HCT116 (cell line): Measurements from ENCODE around the gene CIBAR2. TPM values are rescaled to one million over a fixed set of nuclear protein-coding genes. Genes with fewer than 3 reads are reported as not detected.

Experiments used
- ATAC-seq: fragments of 200-7000 bp; cut with Tn5 transposase; 2 replicates; pipeline ENCODE4 v1.9.1; 2020; ENCODE audit warnings: mild to moderate bottlenecking, moderate library complexity
- BruUV-seq: library from RNA; stranded (reverse); fragments of 400-500 nt; replicated peaks from 2 replicates; lab custom pipeline; 2021; lab: Mats Ljungman, UMichigan
- CTCF ChIA-PET: fragments of 300-600 bp; sonication (Branson Sonifier 250); formaldehyde crosslinking; loops from one replicate; lab custom pipeline; 2021; ENCODE audit warnings: antibody characterized with exemption; lab: Charles Lee
- POLR2A ChIA-PET: fragments of 300-600, 350-600 bp; sonication (Branson Sonifier 250); formaldehyde crosslinking; loops from one replicate; lab custom pipeline; 2021; ENCODE audit warnings: antibody characterized with exemption; lab: Charles Lee
- RAD21 ChIA-PET, 2 experiments: fragments of 300-600 bp; sonication (Branson Sonifier 250); formaldehyde crosslinking; loops; one replicate each; lab custom pipeline; 2023; ENCODE audit warnings: low total read pairs in 2 of 2; ENCODE audit not compliant: uncharacterized antibody in 2 of 2, unreplicated experiment in 2 of 2, low non-redundant PET in 1 of 2; lab: Charles Lee
- DNase-seq: peaks from one replicate; pipeline ENCODE4 v3.0.0-alpha.2; 2010; ENCODE audit warnings: low read depth, low spot score
- H2AFZ ChIP-seq: fragments of 200-600 bp; shearing (Covaris generic), sonication (generic); 2 replicates; pipeline ENCODE4 v1.6.1; 2017; ENCODE audit warnings: low read depth, mixed run types, mixed read lengths, antibody characterized with exemption, low read length; ENCODE audit not compliant: poor library complexity, severe bottlenecking
- H3K27ac ChIP-seq: 2 replicates; pipeline ENCODE4 v1.5.1; 2012; ENCODE audit warnings: low read depth, low read length
- H3K27me3 ChIP-seq: fragments of 200-600 bp; sonication (generic); 2 replicates; pipeline ENCODE4 v1.6.1; 2016; ENCODE audit warnings: mixed run types, low read length, mixed read lengths; ENCODE audit not compliant: insufficient read depth
- H3K36me3 ChIP-seq, 2 experiments: fragments of 200-500 bp in 1 of 2; fragments of 200-600 bp in 1 of 2; sonication (Bioruptor generic) in 1 of 2; sonication (generic) in 1 of 2; 2 replicates each; pipeline versions ENCODE4 v1.5.1 to v1.6.1; 2014 to 2016; ENCODE audit warnings: low read length in 2 of 2, inconsistent platforms in 1 of 2, mixed read lengths in 1 of 2, mixed run types in 1 of 2; ENCODE audit not compliant: insufficient read depth in 2 of 2, control insufficient read depth in 1 of 2
- H3K4me1 ChIP-seq, 2 experiments: fragments of 200-600 bp in 1 of 2; sonication (generic) in 1 of 2; 2 replicates each; pipeline versions ENCODE4 v1.5.1 to v1.6.1; 2012 to 2017; ENCODE audit warnings: low read length in 2 of 2, inconsistent platforms in 1 of 2, mild to moderate bottlenecking in 1 of 2, mixed read lengths in 1 of 2, mixed run types in 1 of 2, moderate library complexity in 1 of 2; ENCODE audit not compliant: insufficient read depth in 2 of 2, control insufficient read depth in 1 of 2
- H3K4me2 ChIP-seq: fragments of 200-600 bp; sonication (generic); 2 replicates; pipeline ENCODE4 v1.6.1; 2017; ENCODE audit warnings: mixed run types, low read length, mixed read lengths
- H3K4me3 ChIP-seq, 2 experiments: fragments of 200-600 bp in 1 of 2; sonication (generic) in 1 of 2; replicated peaks in 1 of 2; 2 replicates each; pipeline ENCODE4 v1.5.1; 2011 to 2016; ENCODE audit warnings: low read length in 2 of 2, control low read depth in 1 of 2, low read depth in 1 of 2, mild to moderate bottlenecking in 1 of 2, mixed read lengths in 1 of 2, mixed run types in 1 of 2
- H3K79me2 ChIP-seq: fragments of 200-600 bp; sonication (generic); 2 replicates; pipeline ENCODE4 v1.6.1; 2017; ENCODE audit warnings: mild to moderate bottlenecking, mixed run types, low read length, moderate library complexity, mixed read lengths; ENCODE audit not compliant: insufficient read depth
- H3K9ac ChIP-seq: fragments of 200-600 bp; sonication (generic); 2 replicates; pipeline ENCODE4 v1.6.1; 2016; ENCODE audit warnings: low read length, mixed read lengths
- H3K9me2 ChIP-seq: fragments of 200-600 bp; sonication (generic), shearing (Covaris generic); 2 replicates; pipeline ENCODE4 v1.6.1; 2017; ENCODE audit warnings: mixed run types, mild to moderate bottlenecking, moderate library complexity; ENCODE audit not compliant: insufficient read depth
- H3K9me3 ChIP-seq, 2 experiments: fragments of 200-500 bp in 1 of 2; fragments of 200-600 bp in 1 of 2; sonication (Bioruptor generic) in 1 of 2; sonication (generic) in 1 of 2; 2 replicates each; pipeline ENCODE4 v1.6.1; 2014 to 2017; ENCODE audit warnings: low read length in 2 of 2, mixed read lengths in 2 of 2, inconsistent platforms in 1 of 2, low read depth in 1 of 2, mild to moderate bottlenecking in 1 of 2, mixed run types in 1 of 2, moderate library complexity in 1 of 2; ENCODE audit not compliant: control insufficient read depth in 1 of 2, insufficient read depth in 1 of 2
- H4K20me1 ChIP-seq: fragments of 200-600 bp; sonication (generic), shearing (Covaris generic); 2 replicates; pipeline ENCODE4 v1.6.1; 2017; ENCODE audit warnings: mixed run types, mild to moderate bottlenecking, moderate library complexity; ENCODE audit not compliant: insufficient read depth
- ATF3 ChIP-seq: IDR thresholded peaks from 2 replicates; pipeline ENCODE4 v1.6.1; 2012
- POLR2AphosphoS5 ChIP-seq: IDR thresholded peaks from 2 replicates; pipeline ENCODE4 v1.6.1; 2011; ENCODE audit warnings: mild to moderate bottlenecking, low read depth, low read length, moderate library complexity
- REST ChIP-seq: IDR thresholded peaks from 2 replicates; pipeline ENCODE4 v1.6.1; 2012; ENCODE audit warnings: low read depth
- SIN3A ChIP-seq: IDR thresholded peaks from 2 replicates; pipeline ENCODE4 v1.6.1; 2012; ENCODE audit warnings: low read depth
- TCF7L2 ChIP-seq: IDR thresholded peaks from 2 replicates; pipeline ENCODE4 v1.7.0; 2011; ENCODE audit warnings: borderline replicate concordance, inconsistent platforms; ENCODE audit not compliant: insufficient read depth, insufficient read length; ENCODE audit errors: extremely low read depth
- ZBTB33 ChIP-seq: IDR thresholded peaks from 2 replicates; pipeline ENCODE4 v1.6.1; 2011; ENCODE audit warnings: mild to moderate bottlenecking, low read length, moderate library complexity; ENCODE audit not compliant: insufficient replicate concordance; ENCODE audit errors: extremely low read depth
- intact Hi-C: fragments of 100-400 bp; cut with micrococcal nuclease; formaldehyde crosslinking; loops from 2 replicates; pipeline ENCODE4 v1.10.0; 2022
- total RNA-seq: library from RNA; stranded (reverse); gene quantifications from one replicate; pipeline ENCODE4 v1.2.1, GENCODE V29; 2021; ENCODE audit not compliant: unreplicated experiment

CIBAR2 gene
- total RNA-seq, 1 experiment from 2014 or later: 0.27 TPM

- H3K27ac ChIP-seq: no peak overlapping the region
- H3K9me2 ChIP-seq: no peaks in the 10 kb centered on the region
- intact Hi-C loops: no loop called here
- ChIA-PET RAD21 (no interaction called here), POLR2A (no interaction called here), CTCF (interaction anchor here (3.0 kb wide), 1 partner anchor 8 kb away, joined by 23 read pairs; no protein-coding TSS in a partner anchor)
- H3K4me1 ChIP-seq: no peaks in the 10 kb centered on the region
- BruUV-seq: no TSS peak
- no peaks in the 10 kb centered on the region for H3K79me2 ChIP-seq
- no peak overlapping the region for H2AFZ ChIP-seq
- H4K20me1 ChIP-seq: no peaks in the 10 kb centered on the region
- no peaks in the 10 kb centered on the region for H3K36me3 ChIP-seq
- H3K9ac ChIP-seq: no peak overlapping the region
- DNase-seq (no peak), ATAC-seq (no peak)
- no peaks in the 10 kb centered on the region for H3K9me3 ChIP-seq
- H3K4me2 ChIP-seq: no peak overlapping the region
- H3K27me3 ChIP-seq: peaks cover 9% of the 10 kb centered on the region
- no peak overlapping the region for H3K4me3 ChIP-seq
- TF ChIP-seq TCF7L2: no peak
Measured at GRCh38 chr16:85094176-85094805, 18.0 kb downstream of the CIBAR2 start.

- Histone ChIP-seq H3K4me2 (no peak overlapping the region), H2AFZ (no peak overlapping the region), H3K36me3 (no peaks in the 10 kb centered on the region), H3K4me1 (no peaks in the 10 kb centered on the region), H3K9me3 (no peaks in the 10 kb centered on the region), H3K27me3 (peaks cover 9% of the 10 kb centered on the region), H3K9ac (no peak overlapping the region), H3K27ac (no peak overlapping the region), H4K20me1 (no peaks in the 10 kb centered on the region), H3K9me2 (no peaks in the 10 kb centered on the region), H3K79me2 (no peaks in the 10 kb centered on the region), H3K4me3 (no peak overlapping the region)
- ChIA-PET CTCF (no interaction called here), RAD21 (no interaction called here), POLR2A (no interaction called here)
- TF ChIP-seq REST: no peak
- TF ChIP-seq ZBTB33: no peak
- TF ChIP-seq SIN3A: no peak
- TF ChIP-seq POLR2AphosphoS5: no peak
- TF ChIP-seq ATF3: no peak
- no TSS peak for BruUV-seq
- DNase-seq (no peak), ATAC-seq (0 out of 2 replicates have a peak, but pooled peaks have one; percentile 35)
- intact Hi-C loops: no loop called here
Measured at GRCh38 chr16:85093705-85094104, 18.6 kb downstream of the CIBAR2 start.
